Tibial nerve (tissue), 4 donors: ENCODE results near the gene KIF12. TPM values are rescaled to one million over a fixed set of nuclear protein-coding genes. Genes with fewer than 3 reads are reported as not detected.

ENCODE experiments used
- DNase-seq, 2 donors: peaks; one replicate each; pipeline ENCODE4 v3.0.0-alpha.2; 2019; ENCODE audit warnings: low spot score in 2 of 2
- H3K27ac ChIP-seq, 4 donors: fragments of 200-600 bp; sonication (generic) in 3 of 4; one replicate each; pipeline ENCODE4 v1.5.1; 2017 to 2019; ENCODE audit warnings: mild to moderate bottlenecking in 1 of 4
- H3K27me3 ChIP-seq, 2 donors: fragments of 200-600 bp; sonication (generic) in 1 of 2; one replicate each; pipeline versions ENCODE4 v1.5.1 to v1.6.0; 2017 to 2019
- H3K36me3 ChIP-seq, 3 donors: fragments of 200-600 bp; sonication (generic); one replicate each; pipeline ENCODE4 v1.5.1; 2018 to 2019
- H3K4me1 ChIP-seq, 4 donors: fragments of 200-600 bp; sonication (generic) in 3 of 4; one replicate each; pipeline ENCODE4 v1.5.1; 2017 to 2019
- H3K4me3 ChIP-seq, 4 donors: fragments of 200-600 bp; sonication (generic) in 3 of 4; one replicate each; pipeline ENCODE4 v1.5.1; 2017 to 2019; ENCODE audit warnings: mild to moderate bottlenecking in 1 of 4, moderate library complexity in 1 of 4
- H3K9me3 ChIP-seq, 4 donors: fragments of 200-600 bp; sonication (generic) in 3 of 4; one replicate each; pipeline ENCODE4 v1.5.1; 2017 to 2019
- EP300 ChIP-seq, 2 donors: sonication (generic); formaldehyde crosslinking; IDR thresholded peaks; one replicate each; pipeline ENCODE4 v1.6.1; 2017; ENCODE audit warnings: antibody characterized with exemption in 2 of 2, mild to moderate bottlenecking in 1 of 2
- POLR2A ChIP-seq, 2 donors: fragments of 450-650 bp; IDR thresholded peaks; one replicate each; pipeline ENCODE4 v1.6.1; 2017; ENCODE audit warnings: antibody characterized with exemption in 2 of 2, mild to moderate bottlenecking in 2 of 2, moderate library complexity in 2 of 2
- WGBS, 2 donors: methylation state at CpG; one replicate each; pipeline ENCODE4 v1.1.5; 2018; 5-methylcytosine and 5-hydroxymethylcytosine counted together
- total RNA-seq, 4 donors: library from RNA; depleted of rRNA; stranded (reverse); fragments of >200 nt; gene quantifications; one replicate each; pipeline ENCODE4 v1.1.0, GENCODE V29; 2016
- TF ChIP-seq, protein P1 (sequence below), 5 experiments: fragments of 200-600 bp in 3 of 5; fragments of 450-650 bp in 2 of 5; sonication (generic) in 3 of 5; IDR thresholded peaks; one replicate each; pipeline ENCODE4 v1.5.1; 2016 to 2019; ENCODE audit warnings: antibody characterized with exemption in 5 of 5, mild to moderate bottlenecking in 3 of 5, moderate library complexity in 2 of 5

Gene KIF12
- total RNA-seq, 4 donors from 2014 or later: not detected

DNA sequence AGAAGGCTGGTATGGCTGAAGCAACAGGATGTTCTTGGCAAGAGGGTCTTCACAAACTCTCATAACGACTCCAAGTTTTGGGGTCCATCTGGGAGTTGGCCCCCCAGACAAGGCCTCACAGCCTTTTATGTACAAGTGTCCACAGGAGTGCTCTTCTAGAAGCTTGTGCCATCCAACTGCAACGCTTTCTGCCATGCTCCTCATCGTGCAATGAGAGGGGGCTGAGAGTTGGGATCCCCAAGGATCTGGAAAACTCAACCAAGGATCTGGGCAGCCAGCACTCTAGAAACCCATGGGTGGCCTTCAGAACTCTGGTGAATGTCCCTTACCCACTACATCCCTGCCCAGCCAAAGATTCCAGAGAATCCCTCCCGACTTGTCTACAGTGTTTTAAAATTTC lies 12.5 kb downstream of the KIF12 start:
- no peak for DNase-seq
- Histone ChIP-seq H3K4me3 (no peak overlapping the region), H3K36me3 (no peaks in the 10 kb centered on the region), H3K9me3 (no peaks in the 10 kb centered on the region), H3K4me1 (peaks cover 0 to 6% (median 0%) of the 10 kb centered on the region in 4 donors), H3K27me3 (no peaks in the 10 kb centered on the region), H3K27ac (no peak overlapping the region)
- 94 to 97% methylated on average over 4 of the region's 4 CpGs for WGBS, 2 donors
- TF ChIP-seq, protein P1, sequence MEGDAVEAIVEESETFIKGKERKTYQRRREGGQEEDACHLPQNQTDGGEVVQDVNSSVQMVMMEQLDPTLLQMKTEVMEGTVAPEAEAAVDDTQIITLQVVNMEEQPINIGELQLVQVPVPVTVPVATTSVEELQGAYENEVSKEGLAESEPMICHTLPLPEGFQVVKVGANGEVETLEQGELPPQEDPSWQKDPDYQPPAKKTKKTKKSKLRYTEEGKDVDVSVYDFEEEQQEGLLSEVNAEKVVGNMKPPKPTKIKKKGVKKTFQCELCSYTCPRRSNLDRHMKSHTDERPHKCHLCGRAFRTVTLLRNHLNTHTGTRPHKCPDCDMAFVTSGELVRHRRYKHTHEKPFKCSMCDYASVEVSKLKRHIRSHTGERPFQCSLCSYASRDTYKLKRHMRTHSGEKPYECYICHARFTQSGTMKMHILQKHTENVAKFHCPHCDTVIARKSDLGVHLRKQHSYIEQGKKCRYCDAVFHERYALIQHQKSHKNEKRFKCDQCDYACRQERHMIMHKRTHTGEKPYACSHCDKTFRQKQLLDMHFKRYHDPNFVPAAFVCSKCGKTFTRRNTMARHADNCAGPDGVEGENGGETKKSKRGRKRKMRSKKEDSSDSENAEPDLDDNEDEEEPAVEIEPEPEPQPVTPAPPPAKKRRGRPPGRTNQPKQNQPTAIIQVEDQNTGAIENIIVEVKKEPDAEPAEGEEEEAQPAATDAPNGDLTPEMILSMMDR (IDR thresholded peaks at IDR 0.05): no peak
- TF ChIP-seq EP300 (IDR thresholded peaks at IDR 0.05) (no peak), POLR2A (IDR thresholded peaks at IDR 0.05) (no peak)

DNA sequence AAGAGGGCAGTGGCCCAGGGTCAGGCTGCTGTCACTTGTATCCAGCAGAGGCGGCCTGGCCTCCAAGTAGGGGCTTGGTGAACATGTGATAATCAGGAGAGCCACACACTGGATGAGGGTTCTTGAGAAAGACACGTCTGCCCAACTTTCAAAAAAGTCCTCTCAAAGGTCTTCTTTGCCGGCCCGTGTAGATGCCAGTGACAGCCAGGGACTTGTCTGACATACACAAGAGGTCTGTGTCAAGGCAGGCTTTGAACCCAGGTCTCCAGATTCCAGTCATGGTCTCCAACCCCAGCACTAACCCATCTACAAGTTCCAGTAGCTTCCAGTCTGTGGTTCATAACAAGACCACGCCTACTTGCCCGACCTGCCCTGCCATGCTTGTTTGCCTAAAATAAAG lies 13.1 kb downstream of the KIF12 start:
- TF ChIP-seq EP300 (IDR thresholded peaks at IDR 0.05) (no peak), POLR2A (IDR thresholded peaks at IDR 0.05) (no peak)
- TF ChIP-seq, protein P1 (IDR thresholded peaks at IDR 0.05): no peak
- no peak for DNase-seq
- Histone ChIP-seq H3K4me3 (no peak overlapping the region), H3K4me1 (peaks cover 0 to 6% (median 0%) of the 10 kb centered on the region in 4 donors), H3K9me3 (no peaks in the 10 kb centered on the region), H3K27ac (no peak overlapping the region), H3K27me3 (no peaks in the 10 kb centered on the region), H3K36me3 (no peaks in the 10 kb centered on the region)
- WGBS, 2 donors: 93% methylated on average over 6 of the region's 6 CpGs

DNA sequence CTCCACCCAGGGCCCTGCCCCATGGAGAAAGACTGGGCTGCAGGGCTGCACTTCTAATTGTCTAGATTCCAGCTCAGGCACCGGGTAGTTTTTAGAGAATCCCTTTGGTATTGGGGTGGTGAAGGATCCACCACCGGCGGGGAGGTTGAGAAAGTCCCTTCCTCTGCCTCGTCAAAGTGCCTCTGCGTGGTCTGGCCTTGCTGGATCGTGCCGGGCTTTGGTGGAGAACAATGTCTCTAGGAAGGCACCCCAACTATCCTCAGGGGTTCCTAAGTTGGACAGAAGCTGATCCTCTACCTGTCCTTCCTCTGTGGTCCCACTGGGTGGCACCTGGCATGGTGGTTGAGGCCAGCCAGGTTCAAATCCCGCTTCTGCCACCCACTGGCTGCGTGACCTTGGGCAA lies 13.7 kb downstream of the KIF12 start:
- H3K27me3 ChIP-seq: no peaks in the 10 kb centered on the region

DNA sequence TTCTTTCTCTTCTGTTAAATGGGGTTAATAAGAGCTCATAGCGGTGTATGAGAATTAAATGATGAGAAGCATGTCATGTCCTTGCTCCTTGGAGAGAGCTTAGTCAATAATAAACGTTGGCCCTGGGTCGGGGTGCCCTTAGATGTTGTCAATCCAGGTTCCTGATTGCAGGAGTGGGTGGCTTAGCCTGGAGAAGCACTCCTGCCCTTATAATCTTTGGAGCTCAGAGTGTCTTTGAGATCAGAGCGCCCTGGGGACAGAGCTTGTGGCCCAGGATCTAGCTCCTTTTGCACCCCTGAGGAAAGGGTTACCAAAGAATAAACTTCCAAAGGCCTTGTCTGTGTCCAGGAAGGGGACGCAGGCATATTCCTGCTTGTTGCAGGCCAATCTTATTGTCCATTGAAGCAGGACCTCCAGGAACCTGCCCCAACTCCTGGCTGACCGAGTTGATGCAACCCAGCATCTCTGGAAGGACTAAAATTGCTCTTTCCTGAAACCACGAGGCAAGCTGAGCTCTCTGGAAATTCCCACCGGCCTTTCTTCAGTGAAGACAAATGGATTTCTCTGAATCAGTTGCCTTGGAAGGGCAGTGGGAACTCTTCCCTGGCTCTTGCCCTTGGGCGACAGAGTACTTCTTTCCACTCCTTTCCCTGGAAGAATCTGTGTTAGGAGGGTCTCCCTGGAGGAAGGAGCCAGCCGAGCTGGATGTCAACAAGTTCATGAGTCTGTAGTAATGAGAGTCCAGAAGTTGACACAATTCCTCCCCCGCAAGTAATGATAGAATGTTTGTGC lies 14.6 kb downstream of the KIF12 start:
- H3K4me1 ChIP-seq: peaks cover 0 to 6% (median 0%) of the 10 kb centered on the region in 4 donors
- 69 to 81% methylated on average over 11 of the region's 11 CpGs for WGBS, 2 donors
- no peak overlapping the region for H3K4me3 ChIP-seq
- DNase-seq: no peak
- no peaks in the 10 kb centered on the region for H3K36me3 ChIP-seq
- no peaks in the 10 kb centered on the region for H3K9me3 ChIP-seq
- no peak overlapping the region for H3K27ac ChIP-seq
- H3K27me3 ChIP-seq: no peaks in the 10 kb centered on the region
- TF ChIP-seq EP300 (IDR thresholded peaks at IDR 0.05) (no peak), POLR2A (IDR thresholded peaks at IDR 0.05) (no peak)
- TF ChIP-seq, protein P1 (IDR thresholded peaks at IDR 0.05): no peak

More for the DNA sequence above, 13.7 kb downstream of the KIF12 start:
- no peaks in the 10 kb centered on the region for H3K9me3 ChIP-seq
- 93 to 94% methylated on average over 7 to 9 of the region's 9 CpGs for WGBS, 2 donors
- H3K36me3 ChIP-seq: no peaks in the 10 kb centered on the region
- no peak overlapping the region for H3K27ac ChIP-seq
- no peak overlapping the region for H3K4me3 ChIP-seq
- DNase-seq: no peak
- TF ChIP-seq EP300 (IDR thresholded peaks at IDR 0.05): no peak
- TF ChIP-seq, protein P1 (IDR thresholded peaks at IDR 0.05): no peak
- no peak for TF ChIP-seq POLR2A (IDR thresholded peaks at IDR 0.05)
- H3K4me1 ChIP-seq: peaks cover 0 to 6% (median 0%) of the 10 kb centered on the region in 4 donors

DNA sequence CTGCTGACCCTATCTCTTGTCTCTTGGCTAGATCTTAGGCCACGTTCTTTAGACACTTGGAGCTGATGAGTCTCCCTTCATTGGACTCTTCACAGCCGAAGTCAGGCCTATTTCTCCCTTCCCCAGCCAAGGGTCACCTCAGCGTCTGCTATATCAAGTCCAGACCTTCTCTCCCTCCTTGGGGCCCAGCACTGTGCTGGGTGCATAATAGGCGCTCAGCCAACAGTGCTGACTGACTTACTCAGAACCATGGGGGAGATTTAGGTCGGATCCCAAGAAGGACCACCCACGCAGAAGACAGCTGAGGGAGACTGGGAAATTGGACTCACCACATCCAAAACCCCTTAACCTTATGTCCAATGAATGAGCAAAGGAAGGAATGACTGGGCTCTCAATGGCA lies 15.4 kb downstream of the KIF12 start:
- Histone ChIP-seq H3K4me3 (no peak overlapping the region), H3K4me1 (peaks cover 0 to 6% (median 0%) of the 10 kb centered on the region in 4 donors), H3K27me3 (no peaks in the 10 kb centered on the region), H3K36me3 (no peaks in the 10 kb centered on the region), H3K27ac (no peak overlapping the region), H3K9me3 (no peaks in the 10 kb centered on the region)
- TF ChIP-seq, protein P1 (IDR thresholded peaks at IDR 0.05): no peak
- TF ChIP-seq EP300 (IDR thresholded peaks at IDR 0.05) (no peak), POLR2A (IDR thresholded peaks at IDR 0.05) (no peak)
- 84 to 90% methylated on average over 6 of the region's 6 CpGs for WGBS, 2 donors
- DNase-seq: no peak
